Measurements from ENCODE around the gene SYNCRIP. TPM values are rescaled to one million over a fixed set of nuclear protein-coding genes. Genes with fewer than 3 reads are reported as not detected.
A peak's percentile ranks its signal among the peaks of the same experiment; 100 is the strongest.

Gene SYNCRIP
- polyA plus RNA-seq, 1 of the 3 experiments (the other 2 are of a cell fraction): 15.9 TPM

DNA sequence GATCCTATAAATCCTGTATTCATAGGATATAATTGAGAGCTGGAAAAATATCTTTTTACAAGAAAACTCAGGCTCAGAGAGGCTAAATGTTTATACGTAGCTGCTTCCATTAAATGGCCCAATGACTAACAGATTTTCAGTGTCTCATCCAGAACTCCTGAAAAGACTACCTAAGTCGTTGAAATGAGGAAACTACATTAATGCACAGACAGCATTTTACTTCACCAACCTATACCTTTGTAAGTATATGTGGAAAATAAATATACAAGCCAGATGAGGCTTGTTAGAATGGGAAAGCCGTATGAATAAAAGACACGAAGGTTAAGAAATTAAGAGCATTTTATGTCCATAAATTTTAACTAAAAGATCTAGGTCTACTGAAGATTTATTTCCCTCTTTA is 40.6 kb downstream of the SYNCRIP start:
- Histone ChIP-seq H3K4me3 (ENCODE audit: low read depth in 2 of 2, low read length in 1 of 2) (no peak overlapping the region), H3K27me3 (ENCODE audit: insufficient read depth) (no peaks in the 10 kb centered on the region), H3K9me3 (no peaks in the 10 kb centered on the region), H3F3A (replicated peaks; ENCODE audit: insufficient read depth) (peaks cover 63% of the 10 kb centered on the region), H3K27ac (ENCODE audit: low read depth in 2 of 2, low read length in 1 of 2) (no peak overlapping the region), H4K20me1 (ENCODE audit: insufficient read depth) (no peaks in the 10 kb centered on the region), H3K9ac (no peak overlapping the region), H3K4me2 (no peak overlapping the region), H3K4me1 (ENCODE audit: control insufficient read depth in 1 of 2, insufficient read depth in 2 of 2, low read depth in 1 of 2, low read length in 1 of 2) (no peaks in the 10 kb centered on the region), H2AFZ (ENCODE audit: low read depth) (no peak overlapping the region), H3K79me2 (ENCODE audit: insufficient read depth) (peaks cover 12% of the 10 kb centered on the region), H3K9me2 (no peaks in the 10 kb centered on the region), H3K36me3 (replicated peaks in 1 of 2; ENCODE audit: control insufficient read depth in 1 of 2, insufficient read depth in 2 of 2, low read length in 1 of 2) (peaks cover 17 to 42% of the 10 kb centered on the region in 2 experiments)
- WGBS (ENCODE audit: low lambda C conversion rate): 94% methylated on average over 4 of the region's 4 CpGs
- CTCF ChIA-PET: interaction anchor here (1.4 kb wide), 1 partner anchor 26 kb away, joined by 3 read pairs; no protein-coding TSS in a partner anchor
- no peak for DNase-seq
- TF ChIP-seq, protein P1, sequence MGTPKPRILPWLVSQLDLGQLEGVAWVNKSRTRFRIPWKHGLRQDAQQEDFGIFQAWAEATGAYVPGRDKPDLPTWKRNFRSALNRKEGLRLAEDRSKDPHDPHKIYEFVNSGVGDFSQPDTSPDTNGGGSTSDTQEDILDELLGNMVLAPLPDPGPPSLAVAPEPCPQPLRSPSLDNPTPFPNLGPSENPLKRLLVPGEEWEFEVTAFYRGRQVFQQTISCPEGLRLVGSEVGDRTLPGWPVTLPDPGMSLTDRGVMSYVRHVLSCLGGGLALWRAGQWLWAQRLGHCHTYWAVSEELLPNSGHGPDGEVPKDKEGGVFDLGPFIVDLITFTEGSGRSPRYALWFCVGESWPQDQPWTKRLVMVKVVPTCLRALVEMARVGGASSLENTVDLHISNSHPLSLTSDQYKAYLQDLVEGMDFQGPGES (IDR thresholded peaks at IDR 0.05; ENCODE audit: low read depth, low read length): no peak
- no peak for TF ChIP-seq EZH2phosphoT487 (IDR thresholded peaks at IDR 0.05; ENCODE audit: borderline replicate concordance, low read depth)
- no peak for TF ChIP-seq YY1 (IDR thresholded peaks at IDR 0.05; ENCODE audit: low read depth)
- no peak for TF ChIP-seq TCF12 (IDR thresholded peaks at IDR 0.05)
- no peak for TF ChIP-seq RCOR1 (IDR thresholded peaks at IDR 0.05; ENCODE audit: low read length)
- POLR2A ChIA-PET: no interaction called here

DNA sequence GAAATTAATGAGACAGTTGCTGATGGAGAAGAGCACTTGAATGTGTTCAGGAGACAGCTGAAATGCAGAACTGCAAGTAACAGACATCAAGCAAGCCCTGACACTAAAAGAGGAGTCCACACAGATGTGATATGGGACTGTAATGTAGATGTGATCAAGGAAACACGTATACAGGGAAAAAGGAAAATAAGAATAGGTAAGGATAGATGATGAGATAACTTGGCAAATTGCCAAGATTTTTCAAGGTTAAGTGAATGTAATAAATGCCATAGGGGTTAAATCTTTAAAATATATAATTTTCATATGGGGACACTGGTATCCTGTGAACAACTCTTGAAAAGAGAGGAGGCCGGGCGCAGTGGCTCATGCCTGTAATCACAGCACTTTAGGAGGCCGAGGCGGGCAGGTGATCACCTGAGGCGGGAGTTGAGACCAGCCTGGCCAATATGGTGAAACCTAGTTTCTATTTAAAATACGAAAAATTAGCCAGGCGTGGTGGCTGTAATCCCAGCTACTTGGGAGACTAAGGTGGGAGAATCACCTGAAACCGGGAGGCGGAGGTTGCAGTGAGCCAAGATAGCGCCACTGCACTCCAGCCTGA is 41.9 kb downstream of the SYNCRIP start:
- 90% methylated on average over 11 of the region's 11 CpGs for WGBS (ENCODE audit: low lambda C conversion rate)
- H3K4me3 ChIP-seq (ENCODE audit: low read depth in 2 of 2, low read length in 1 of 2): no peak overlapping the region
- H4K20me1 ChIP-seq (ENCODE audit: insufficient read depth): no peaks in the 10 kb centered on the region
- H3K9ac ChIP-seq: no peak overlapping the region
- H3K9me2 ChIP-seq: no peaks in the 10 kb centered on the region
- H3K4me2 ChIP-seq: no peak overlapping the region
- peaks cover 3% of the 10 kb centered on the region for H3K79me2 ChIP-seq (ENCODE audit: insufficient read depth)
- TF ChIP-seq POLR2AphosphoS5 (IDR thresholded peaks at IDR 0.05; ENCODE audit: low read depth, low read length) (0 out of 2 replicates have a peak, but pooled peaks have one; percentile 22), RFX5 (IDR thresholded peaks at IDR 0.05; ENCODE audit: low read length) (no peak), NFIC (IDR thresholded peaks at IDR 0.05; ENCODE audit: borderline replicate concordance) (peak; percentile 58)
- TF ChIP-seq, protein P2, sequence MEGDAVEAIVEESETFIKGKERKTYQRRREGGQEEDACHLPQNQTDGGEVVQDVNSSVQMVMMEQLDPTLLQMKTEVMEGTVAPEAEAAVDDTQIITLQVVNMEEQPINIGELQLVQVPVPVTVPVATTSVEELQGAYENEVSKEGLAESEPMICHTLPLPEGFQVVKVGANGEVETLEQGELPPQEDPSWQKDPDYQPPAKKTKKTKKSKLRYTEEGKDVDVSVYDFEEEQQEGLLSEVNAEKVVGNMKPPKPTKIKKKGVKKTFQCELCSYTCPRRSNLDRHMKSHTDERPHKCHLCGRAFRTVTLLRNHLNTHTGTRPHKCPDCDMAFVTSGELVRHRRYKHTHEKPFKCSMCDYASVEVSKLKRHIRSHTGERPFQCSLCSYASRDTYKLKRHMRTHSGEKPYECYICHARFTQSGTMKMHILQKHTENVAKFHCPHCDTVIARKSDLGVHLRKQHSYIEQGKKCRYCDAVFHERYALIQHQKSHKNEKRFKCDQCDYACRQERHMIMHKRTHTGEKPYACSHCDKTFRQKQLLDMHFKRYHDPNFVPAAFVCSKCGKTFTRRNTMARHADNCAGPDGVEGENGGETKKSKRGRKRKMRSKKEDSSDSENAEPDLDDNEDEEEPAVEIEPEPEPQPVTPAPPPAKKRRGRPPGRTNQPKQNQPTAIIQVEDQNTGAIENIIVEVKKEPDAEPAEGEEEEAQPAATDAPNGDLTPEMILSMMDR (IDR thresholded peaks at IDR 0.05): no peak
- ChIA-PET CTCF (interaction anchor here (1.1 to 1.4 kb wide), 2 partner anchors 9 to 28 kb away, joined by 3 read pairs; no protein-coding TSS in a partner anchor), POLR2A (interaction anchor here (1.3 kb wide), 1 partner anchor 42 kb away, joined by 3 read pairs; the partner anchor contains the start of gene SYNCRIP)
- peaks cover 66% of the 10 kb centered on the region for H3F3A ChIP-seq (replicated peaks; ENCODE audit: insufficient read depth)
- peaks cover 6 to 30% of the 10 kb centered on the region in 2 experiments for H3K36me3 ChIP-seq (replicated peaks in 1 of 2; ENCODE audit: control insufficient read depth in 1 of 2, insufficient read depth in 2 of 2, low read length in 1 of 2)
- H3K27me3 ChIP-seq (ENCODE audit: insufficient read depth): no peaks in the 10 kb centered on the region
- no peaks in the 10 kb centered on the region for H3K4me1 ChIP-seq (ENCODE audit: control insufficient read depth in 1 of 2, insufficient read depth in 2 of 2, low read depth in 1 of 2, low read length in 1 of 2)
- DNase-seq: no peak
- no peak overlapping the region for H3K27ac ChIP-seq (ENCODE audit: low read depth in 2 of 2, low read length in 1 of 2)
- H3K9me3 ChIP-seq: no peaks in the 10 kb centered on the region
- H2AFZ ChIP-seq (ENCODE audit: low read depth): no peak overlapping the region

All from SK-N-SH (cell line).